H9 (cell line): ENCODE data around the gene ARHGEF39. TPM values are rescaled to one million over a fixed set of nuclear protein-coding genes. Genes with fewer than 3 reads are reported as not detected.

ENCODE experiments used
- DNase-seq: peaks from one replicate; pipeline ENCODE4 v3.0.0-alpha.2; 2017
- H2AFZ ChIP-seq: one replicate; pipeline ENCODE4 v1.6.1; 2013; ENCODE audit warnings: mild to moderate bottlenecking, low read length, control low read depth, moderate library complexity
- H2AK5ac ChIP-seq: 2 replicates; pipeline ENCODE4 v1.6.1; 2013; ENCODE audit warnings: low read length, control low read depth, mixed read lengths; ENCODE audit not compliant: insufficient read length
- H2BK120ac ChIP-seq: one replicate; pipeline ENCODE4 v1.6.1; 2013; ENCODE audit warnings: low read depth, mild to moderate bottlenecking, low read length, control low read depth, inconsistent platforms; ENCODE audit not compliant: poor library complexity, severe bottlenecking
- H2BK12ac ChIP-seq: 2 replicates; pipeline ENCODE4 v1.6.1; 2013; ENCODE audit warnings: low read length, control low read depth, mixed read lengths, low read depth; ENCODE audit not compliant: insufficient read length
- H2BK15ac ChIP-seq: 2 replicates; pipeline ENCODE4 v1.6.1; 2013; ENCODE audit warnings: low read depth, low read length, control low read depth
- H2BK20ac ChIP-seq: one replicate; pipeline ENCODE4 v1.6.1; 2013; ENCODE audit warnings: low read depth, mild to moderate bottlenecking, low read length, control low read depth, inconsistent platforms; ENCODE audit not compliant: poor library complexity, severe bottlenecking
- H2BK5ac ChIP-seq: 2 replicates; pipeline ENCODE4 v1.6.1; 2013; ENCODE audit warnings: low read length, control low read depth, mixed read lengths; ENCODE audit not compliant: insufficient read length
- H3K14ac ChIP-seq: 2 replicates; pipeline ENCODE4 v1.6.1; 2013; ENCODE audit warnings: low read length, control low read depth; ENCODE audit not compliant: insufficient read depth
- H3K18ac ChIP-seq: 2 replicates; pipeline ENCODE4 v1.6.1; 2013; ENCODE audit warnings: low read depth, mild to moderate bottlenecking, mixed read lengths, low read length, control low read depth; ENCODE audit not compliant: insufficient read length
- H3K23ac ChIP-seq: 2 replicates; pipeline ENCODE4 v1.6.1; 2013; ENCODE audit warnings: low read length, control low read depth, mixed read lengths, low read depth; ENCODE audit not compliant: insufficient read length
- H3K23me2 ChIP-seq: 2 replicates; pipeline ENCODE4 v1.6.1; 2013; ENCODE audit warnings: low read depth, mild to moderate bottlenecking, mixed read lengths, low read length, control low read depth; ENCODE audit not compliant: insufficient read length, poor library complexity, severe bottlenecking
- H3K27ac ChIP-seq: 2 replicates; pipeline ENCODE4 v1.5.1; 2013; ENCODE audit warnings: low read length, control low read depth, mixed read lengths, low read depth; ENCODE audit not compliant: insufficient read length
- H3K27me3 ChIP-seq: 2 replicates; pipeline ENCODE4 v1.6.1; 2013; ENCODE audit warnings: low read length, control low read depth, inconsistent platforms; ENCODE audit not compliant: insufficient read depth
- H3K4ac ChIP-seq: 2 replicates; pipeline ENCODE4 v1.6.1; 2013; ENCODE audit warnings: low read depth, mild to moderate bottlenecking, control low read depth, inconsistent platforms, low read length, moderate library complexity
- H3K4me1 ChIP-seq: 2 replicates; pipeline ENCODE4 v1.6.1; 2013; ENCODE audit warnings: low read length, control low read depth, inconsistent platforms; ENCODE audit not compliant: insufficient read depth
- H3K4me2 ChIP-seq: 2 replicates; pipeline ENCODE4 v1.6.1; 2013; ENCODE audit warnings: low read length, control low read depth, mixed read lengths; ENCODE audit not compliant: insufficient read length, insufficient read depth
- H3K56ac ChIP-seq: 2 replicates; pipeline ENCODE4 v1.6.1; 2013; ENCODE audit warnings: low read depth, mild to moderate bottlenecking, mixed read lengths, low read length, control low read depth; ENCODE audit not compliant: insufficient read length
- H3K79me1 ChIP-seq: 2 replicates; pipeline ENCODE4 v1.6.1; 2013; ENCODE audit warnings: low read depth, mild to moderate bottlenecking, moderate library complexity, low read length, control low read depth, inconsistent platforms; ENCODE audit not compliant: insufficient read depth, poor library complexity, severe bottlenecking
- H3K79me2 ChIP-seq: 2 replicates; pipeline ENCODE4 v1.6.1; 2013; ENCODE audit warnings: low read length, control low read depth, inconsistent platforms; ENCODE audit not compliant: insufficient read depth
- H3K9ac ChIP-seq: 2 replicates; pipeline ENCODE4 v1.6.1; 2013; ENCODE audit warnings: low read length, control low read depth, mixed read lengths; ENCODE audit not compliant: insufficient read length; ENCODE audit errors: extremely low read depth
- H3K9me3 ChIP-seq: one replicate; pipeline ENCODE4 v1.6.1; 2013; ENCODE audit warnings: low read depth, low read length, inconsistent platforms; ENCODE audit not compliant: control insufficient read depth
- H3T11ph ChIP-seq: one replicate; pipeline ENCODE4 v1.6.1; 2013; ENCODE audit warnings: mild to moderate bottlenecking, low read length, control low read depth, inconsistent platforms
- H4K20me1 ChIP-seq: one replicate; pipeline ENCODE4 v1.6.1; 2013; ENCODE audit not compliant: control insufficient read depth, insufficient read length, insufficient read depth
- H4K5ac ChIP-seq: 2 replicates; pipeline ENCODE4 v1.6.1; 2013; ENCODE audit warnings: low read depth, mild to moderate bottlenecking, mixed read lengths, low read length, control low read depth; ENCODE audit not compliant: insufficient read length
- H4K8ac ChIP-seq: replicated peaks from 2 replicates; pipeline ENCODE4 v1.6.1; 2013; ENCODE audit warnings: low read length, control low read depth, mixed read lengths, low read depth; ENCODE audit not compliant: insufficient read length
- H4K91ac ChIP-seq: 2 replicates; pipeline ENCODE4 v1.6.1; 2013; ENCODE audit warnings: low read depth, mild to moderate bottlenecking, moderate library complexity, mixed read lengths, low read length, control low read depth; ENCODE audit not compliant: insufficient read length
- H3K27ac Mint-ChIP-seq, 3 experiments: 2 replicates in 2 of 3; 3 replicates in 1 of 3; pipeline ENCODE4 v1.8.0; 2020 to 2021; ENCODE audit warnings: mixed read lengths in 3 of 3, mild to moderate bottlenecking in 1 of 3, moderate library complexity in 1 of 3
- H3K27me3 Mint-ChIP-seq: 2 replicates; pipeline ENCODE4 v1.8.0; 2021; ENCODE audit warnings: low read depth, mild to moderate bottlenecking, moderate library complexity, mixed read lengths
- H3K36me3 Mint-ChIP-seq, 3 experiments: 2 replicates in 2 of 3; 3 replicates in 1 of 3; pipeline ENCODE4 v1.8.0; 2020 to 2021; ENCODE audit warnings: low read depth in 3 of 3, mixed read lengths in 3 of 3; ENCODE audit not compliant: insufficient read depth in 1 of 3
- H3K4me1 Mint-ChIP-seq, 2 experiments: 2 replicates each; pipeline ENCODE4 v1.8.0; 2020; ENCODE audit warnings: mixed read lengths in 2 of 2
- H3K4me3 Mint-ChIP-seq, 2 experiments: 2 replicates in 1 of 2; 3 replicates in 1 of 2; pipeline ENCODE4 v1.8.0; 2020 to 2021; ENCODE audit warnings: mild to moderate bottlenecking in 2 of 2, mixed read lengths in 2 of 2, moderate library complexity in 1 of 2
- H3K9me3 Mint-ChIP-seq, 2 experiments: 2 replicates in 1 of 2; 3 replicates in 1 of 2; pipeline ENCODE4 v1.8.0; 2020; ENCODE audit warnings: mild to moderate bottlenecking in 2 of 2, mixed read lengths in 2 of 2, moderate library complexity in 1 of 2
- WGBS: extraction: QIAGEN DNeasy Blood & Tissue Kit; methylation state at CpG from one replicate; pipeline ENCODE4 v1.1.7; 2013; ENCODE audit warnings: missing lambda C conversion rate, low lambda C conversion rate, mixed read lengths; ENCODE audit not compliant: insufficient read length; ENCODE audit errors: extremely low coverage; 5-methylcytosine and 5-hydroxymethylcytosine counted together
- total RNA-seq: library from RNA; stranded (reverse); gene quantifications from 2 replicates; pipeline ENCODE4 v1.2.1, GENCODE V29; 2021
- TF ChIP-seq, protein P1 (sequence below): fragments of 200-600 bp; sonication (generic); conservative IDR thresholded peaks from 3 replicates; pipeline ENCODE4 v1.8.0; 2021; ENCODE audit warnings: antibody characterized with exemption, mild to moderate bottlenecking

The ARHGEF39 gene
- total RNA-seq, 1 experiment from 2014 or later = 24.4 TPM

DNA sequence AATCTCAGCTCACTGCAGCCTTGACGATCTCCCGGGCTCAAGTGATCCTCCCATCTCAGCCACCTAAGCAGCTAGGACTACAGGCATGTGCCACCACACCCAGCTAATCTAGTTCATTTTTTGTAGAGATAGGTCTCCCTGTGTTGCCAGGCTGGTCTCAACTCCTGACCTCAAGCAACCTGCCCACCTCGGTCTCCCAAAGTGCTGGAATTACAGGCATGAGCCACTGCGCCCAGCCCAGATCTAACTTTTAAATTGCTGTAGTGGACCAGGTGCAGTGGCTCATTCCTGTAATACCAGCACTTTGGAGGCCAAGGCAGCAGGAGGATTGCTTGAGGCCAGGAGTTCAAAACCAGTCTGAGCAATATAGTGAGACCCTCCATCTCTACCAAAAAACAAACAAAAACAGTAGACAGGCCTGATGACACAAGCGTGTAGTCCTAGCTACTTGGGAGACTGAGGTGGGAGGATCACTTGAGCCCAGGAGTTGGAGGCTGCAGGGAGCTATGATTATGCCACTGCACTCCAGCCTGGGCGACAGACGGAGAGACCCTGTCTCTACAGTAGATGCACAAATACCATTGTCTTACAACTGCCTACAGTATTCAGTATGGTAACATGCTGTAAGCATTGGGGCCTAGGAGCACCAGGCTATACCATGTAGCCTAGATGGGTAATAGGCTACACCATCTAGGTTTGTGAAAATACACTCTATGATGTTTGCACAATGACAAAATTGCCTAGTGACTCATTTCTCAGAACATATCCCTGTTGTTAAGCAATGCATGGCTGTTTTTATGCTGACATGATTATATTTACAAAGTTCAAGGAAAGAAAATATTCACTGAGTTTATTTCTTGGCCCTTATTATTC is 12.8 kb downstream of the ARHGEF39 start:
- H3K14ac ChIP-seq = no peak overlapping the region
- no peaks in the 10 kb centered on the region; a peak in 1 of 5 replicates for H3K9me3 Mint-ChIP-seq
- H2AK5ac ChIP-seq = no peak overlapping the region
- H3K4me1 Mint-ChIP-seq = peaks cover 30 to 38% of the 10 kb centered on the region in 2 experiments
- peaks cover 1% of the 10 kb centered on the region for H3K23me2 ChIP-seq
- H3K79me2 ChIP-seq = no peaks in the 10 kb centered on the region
- H3K27ac ChIP-seq = no peak overlapping the region
- H3K4me1 ChIP-seq = peaks cover 3% of the 10 kb centered on the region; the same call in 1 of the 2 replicates
- H3K36me3 Mint-ChIP-seq = no peaks in the 10 kb centered on the region
- TF ChIP-seq, protein P1, sequence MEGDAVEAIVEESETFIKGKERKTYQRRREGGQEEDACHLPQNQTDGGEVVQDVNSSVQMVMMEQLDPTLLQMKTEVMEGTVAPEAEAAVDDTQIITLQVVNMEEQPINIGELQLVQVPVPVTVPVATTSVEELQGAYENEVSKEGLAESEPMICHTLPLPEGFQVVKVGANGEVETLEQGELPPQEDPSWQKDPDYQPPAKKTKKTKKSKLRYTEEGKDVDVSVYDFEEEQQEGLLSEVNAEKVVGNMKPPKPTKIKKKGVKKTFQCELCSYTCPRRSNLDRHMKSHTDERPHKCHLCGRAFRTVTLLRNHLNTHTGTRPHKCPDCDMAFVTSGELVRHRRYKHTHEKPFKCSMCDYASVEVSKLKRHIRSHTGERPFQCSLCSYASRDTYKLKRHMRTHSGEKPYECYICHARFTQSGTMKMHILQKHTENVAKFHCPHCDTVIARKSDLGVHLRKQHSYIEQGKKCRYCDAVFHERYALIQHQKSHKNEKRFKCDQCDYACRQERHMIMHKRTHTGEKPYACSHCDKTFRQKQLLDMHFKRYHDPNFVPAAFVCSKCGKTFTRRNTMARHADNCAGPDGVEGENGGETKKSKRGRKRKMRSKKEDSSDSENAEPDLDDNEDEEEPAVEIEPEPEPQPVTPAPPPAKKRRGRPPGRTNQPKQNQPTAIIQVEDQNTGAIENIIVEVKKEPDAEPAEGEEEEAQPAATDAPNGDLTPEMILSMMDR = no peak
- peaks cover 16% of the 10 kb centered on the region for H3K27me3 Mint-ChIP-seq
- H2AFZ ChIP-seq = no peak overlapping the region
- no peak overlapping the region for H3K4me3 Mint-ChIP-seq
- H3T11ph ChIP-seq = no peak overlapping the region
- no peak overlapping the region for H4K8ac ChIP-seq
- H3K27me3 ChIP-seq = 0 out of 2 replicates have a peak, but pooled peaks cover 2% of the 10 kb centered on the region
- H3K4ac ChIP-seq = no peak overlapping the region
- no peak overlapping the region for H2BK120ac ChIP-seq
- WGBS = no CpG with 5 or more reads among the region's 7 CpGs
- no peaks in the 10 kb centered on the region for H3K79me1 ChIP-seq
- H3K23ac ChIP-seq = no peak overlapping the region
- H3K4me2 ChIP-seq = no peak overlapping the region
- DNase-seq = no peak
- no peak overlapping the region for H2BK12ac ChIP-seq
- H4K20me1 ChIP-seq = no peaks in the 10 kb centered on the region
- H3K27ac Mint-ChIP-seq = no peak overlapping the region
- H3K9me3 ChIP-seq = no peaks in the 10 kb centered on the region
- H3K9ac ChIP-seq = no peak overlapping the region
- H2BK5ac ChIP-seq = no peak overlapping the region
- H2BK15ac ChIP-seq = no peak overlapping the region
- H3K18ac ChIP-seq = no peak overlapping the region
- no peak overlapping the region for H4K91ac ChIP-seq
- no peak overlapping the region for H3K56ac ChIP-seq
- H2BK20ac ChIP-seq = no peak overlapping the region
- no peak overlapping the region for H4K5ac ChIP-seq
